ENCODE results near the gene GRM4.

The GRM4 gene

DNA sequence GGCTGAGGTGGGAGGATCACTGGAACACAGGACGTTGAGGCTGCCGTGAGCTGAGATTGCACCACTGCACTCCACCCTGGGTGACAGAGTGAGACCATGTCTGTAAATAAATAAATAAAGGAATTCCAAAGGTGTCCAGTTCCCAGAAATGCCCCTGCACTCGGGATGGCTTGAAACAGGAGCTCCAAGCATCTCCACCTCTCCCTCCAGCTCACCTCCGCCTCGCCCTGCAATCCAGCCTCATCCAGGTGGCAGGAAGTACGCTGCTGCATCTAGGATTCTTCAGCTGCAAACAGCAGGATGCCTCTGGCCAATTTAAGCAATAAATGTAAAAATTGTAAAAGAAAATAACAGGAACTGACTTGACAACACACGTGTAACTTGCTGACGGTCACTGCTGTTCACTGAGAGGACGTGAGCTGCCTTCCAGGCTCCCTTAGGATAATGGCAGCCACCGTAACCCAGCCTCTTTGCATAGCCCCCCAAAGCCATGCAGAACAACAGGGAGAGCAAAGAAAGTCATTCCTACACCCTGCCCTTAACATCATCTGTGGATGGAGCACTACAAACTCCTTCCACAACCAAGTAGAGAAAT is 11.4 kb upstream of the GRM4 start:
- DNase-seq (ENCODE audit: low spot score), result no peak

GRCh38 chr6:34155471-34156300 is 9.8 kb upstream of the GRM4 start:
- no peak for DNase-seq (ENCODE audit: low spot score)

GRCh38 chr6:34154668-34155447 is 9.0 kb upstream of the GRM4 start:
- peak; percentile 23 for DNase-seq (ENCODE audit: low spot score)

GRCh38 chr6:34152806-34153520 is 7.1 kb upstream of the GRM4 start:
- DNase-seq (ENCODE audit: low spot score), result no peak

- no peak for DNase-seq (ENCODE audit: low spot score)
Observed at GRCh38 chr6:34152042-34152524, 6.2 kb upstream of the GRM4 start.

GRCh38 chr6:34151321-34152041 is 5.6 kb upstream of the GRM4 start:
- DNase-seq (ENCODE audit: low spot score), result no peak

DNA sequence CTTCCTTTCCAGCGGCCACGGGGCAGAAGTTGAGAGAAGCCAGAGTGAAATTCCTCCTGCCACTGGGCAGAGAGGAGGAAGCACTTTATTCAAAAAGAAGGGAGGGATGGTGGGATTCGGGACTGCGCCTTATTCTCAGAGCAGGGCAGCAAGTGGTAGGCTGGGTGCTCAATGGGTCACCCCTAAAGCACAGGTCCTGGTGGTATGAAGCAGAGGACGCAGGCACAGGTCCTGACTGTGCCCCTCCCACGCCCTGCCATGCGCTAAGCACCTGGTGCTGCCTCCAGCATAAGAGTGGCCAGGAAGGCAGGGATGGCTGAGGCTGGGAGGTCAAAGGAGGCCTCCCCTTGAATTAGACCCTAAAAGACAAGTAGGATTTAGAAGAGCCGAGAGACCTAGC is 4.9 kb upstream of the GRM4 start:
- DNase-seq (ENCODE audit: low spot score), result no peak

DNA sequence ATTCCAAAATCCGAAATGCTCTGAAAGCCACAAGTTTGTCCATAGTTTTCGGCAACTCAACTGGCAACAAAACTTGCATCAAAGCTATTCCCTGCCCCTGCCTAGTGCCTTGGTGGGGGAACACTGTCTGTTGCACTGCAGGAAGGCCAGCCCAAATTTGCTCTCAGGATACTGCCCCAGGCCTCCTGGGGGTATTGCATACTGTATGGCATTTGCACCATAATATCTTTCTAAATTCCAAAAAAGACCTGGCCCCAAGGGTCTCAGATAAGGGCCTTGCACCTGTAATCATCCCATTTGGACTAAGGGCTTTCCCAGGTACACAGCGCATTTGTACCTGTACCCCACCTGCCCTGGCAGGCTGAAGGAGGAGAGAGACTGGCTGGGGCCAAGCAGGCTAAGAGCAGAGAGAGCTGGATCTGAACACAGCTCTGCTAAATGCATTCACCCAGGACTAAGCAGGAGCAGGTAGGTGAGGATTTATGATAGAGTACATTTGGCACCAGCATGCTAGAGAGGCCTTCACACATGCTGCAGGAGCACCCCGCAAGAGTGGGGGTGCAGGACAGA is 4.0 kb upstream of the GRM4 start:
- DNase-seq (ENCODE audit: low spot score), result no peak

DNA sequence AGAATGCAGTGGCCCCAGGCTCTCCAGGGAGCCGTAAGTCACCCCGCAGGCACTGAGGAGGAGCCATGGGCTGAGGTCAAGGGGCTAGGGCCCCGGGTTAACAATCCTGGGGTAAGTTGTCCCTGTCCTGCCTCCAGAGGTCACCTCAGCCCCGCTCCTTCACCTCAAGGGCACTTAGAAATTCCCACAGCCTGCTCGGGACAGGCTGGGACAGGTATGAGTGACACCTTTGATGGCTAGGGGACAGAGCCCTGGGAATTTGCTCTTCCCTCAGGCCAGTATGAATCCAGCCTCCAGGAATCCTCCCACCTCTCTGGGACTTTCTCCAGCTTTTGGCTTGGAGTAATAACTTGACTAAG is 3.5 kb upstream of the GRM4 start:
- no peak for DNase-seq (ENCODE audit: low spot score)

- DNase-seq (ENCODE audit: low spot score), result no peak
Observed at GRCh38 chr6:34148631-34149451, 3.0 kb upstream of the GRM4 start.

- DNase-seq (ENCODE audit: low spot score), result no peak
Observed at GRCh38 chr6:34147906-34148630, 2.2 kb upstream of the GRM4 start.

GRCh38 chr6:34146801-34147592 is 1.1 kb upstream of the GRM4 start:
- DNase-seq (ENCODE audit: low spot score), result peak; percentile 60

- DNase-seq (ENCODE audit: low spot score), result peak; percentile 42
Observed at GRCh38 chr6:34145161-34146020, 496 bp downstream of the GRM4 start.

DNA sequence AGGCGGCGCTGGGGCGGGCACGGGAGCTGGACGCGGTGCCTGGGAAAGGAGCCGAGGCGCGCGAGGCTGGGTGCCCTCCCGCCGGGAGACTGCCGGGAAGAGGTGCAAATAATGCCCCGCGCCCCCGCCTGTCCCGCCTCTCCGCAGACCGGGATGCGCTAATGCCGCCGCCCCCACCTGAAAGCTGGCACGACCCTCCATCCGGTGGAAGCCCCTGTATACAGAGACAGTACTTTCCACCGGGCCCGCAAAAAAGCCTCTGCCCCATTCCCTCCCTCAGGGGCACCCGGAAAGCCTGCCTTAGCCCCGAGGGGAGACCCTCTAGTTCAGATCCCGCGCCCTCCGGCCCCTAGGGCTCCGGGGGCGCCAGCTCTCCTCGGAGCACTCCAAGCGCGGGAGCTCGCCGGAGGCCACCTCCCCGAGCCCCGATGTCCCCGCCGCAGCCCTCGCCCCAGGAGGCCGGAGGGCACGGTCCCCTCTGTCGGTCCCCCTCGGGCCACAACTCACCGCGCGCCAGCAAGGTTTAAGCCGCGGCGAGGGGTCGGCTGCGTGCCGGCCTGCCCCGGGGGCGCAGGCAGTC is 1.2 kb downstream of the GRM4 start:
- no peak for DNase-seq (ENCODE audit: low spot score)

DNA sequence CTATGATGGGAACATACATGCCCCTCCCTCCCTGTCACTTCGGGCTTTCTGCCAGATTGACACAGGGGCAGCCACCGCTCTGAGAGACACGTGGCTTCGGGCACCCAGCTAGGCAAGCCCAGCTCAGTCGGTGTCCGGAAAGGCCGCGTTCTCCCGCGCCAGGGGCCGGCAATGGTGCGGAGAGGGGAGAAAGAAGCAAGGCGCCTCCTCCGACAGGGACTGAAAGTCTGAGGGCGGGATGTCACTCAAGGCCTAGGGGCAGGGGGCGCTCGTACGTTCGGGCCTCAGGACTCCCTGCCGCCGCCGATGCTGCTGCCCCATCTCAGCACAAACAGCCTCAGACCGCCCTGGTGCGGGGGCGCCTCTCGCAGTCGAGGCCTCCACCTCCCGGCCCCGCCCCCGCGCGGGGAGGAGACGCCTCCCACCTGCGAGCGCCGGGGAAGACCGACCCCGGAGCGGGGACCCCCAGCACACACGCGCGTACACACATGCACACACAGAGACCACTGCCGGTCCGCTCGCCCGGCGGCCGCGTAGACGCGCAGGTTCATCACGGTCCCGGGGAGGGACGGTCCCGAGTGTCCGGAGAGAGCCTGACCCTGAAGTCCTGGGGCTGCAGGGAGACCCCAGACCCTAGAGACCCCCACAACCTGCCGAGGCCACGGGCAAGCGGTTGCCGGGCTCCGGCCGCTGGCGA is 1.9 kb downstream of the GRM4 start:
- DNase-seq (ENCODE audit: low spot score), result no peak

DNA sequence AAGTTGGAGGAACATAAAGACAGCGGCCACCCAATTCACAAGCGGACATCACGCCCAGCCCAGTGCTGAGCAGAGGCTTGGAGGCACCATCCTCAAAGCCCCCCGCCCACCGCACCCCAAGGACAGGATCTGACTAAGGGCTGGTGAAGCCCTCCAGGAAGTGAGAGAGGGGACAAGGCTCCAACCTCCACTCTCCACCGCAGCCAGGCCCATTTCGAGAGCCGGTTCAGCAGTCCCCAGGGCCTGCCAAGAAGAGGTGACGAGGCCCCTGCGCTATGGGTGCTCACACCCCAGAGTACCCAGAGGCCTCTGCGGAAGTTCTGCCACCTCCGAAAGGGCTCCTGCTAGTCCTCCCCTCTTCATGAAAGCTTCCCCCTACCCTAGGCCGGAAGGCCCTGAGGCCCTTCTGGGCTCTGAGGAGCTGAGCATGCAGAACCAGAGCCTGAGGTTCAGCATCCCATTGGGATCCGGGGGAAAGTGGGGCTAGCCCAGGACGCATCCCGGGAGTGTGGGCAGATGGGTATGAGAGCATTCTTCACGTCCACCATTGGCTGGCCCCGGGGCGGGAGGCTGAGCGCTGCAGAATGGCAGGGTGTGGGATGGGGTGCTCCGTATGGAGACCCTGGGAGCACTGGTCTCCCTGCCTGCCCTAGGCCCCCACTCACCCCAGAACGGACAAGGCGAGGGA is 2.5 kb downstream of the GRM4 start:
- no peak for DNase-seq (ENCODE audit: low spot score)
